DMS114 treated with DMSO at 0.1 percent for 48 hours (cell line): ENCODE data around the gene LAPTM5.

Experiments used
- DNase-seq: peaks from one replicate; lab custom pipeline; 2025; ENCODE audit not compliant: unreplicated experiment; lab: John Stamatoyannopoulos, UW

LAPTM5 gene

DNA sequence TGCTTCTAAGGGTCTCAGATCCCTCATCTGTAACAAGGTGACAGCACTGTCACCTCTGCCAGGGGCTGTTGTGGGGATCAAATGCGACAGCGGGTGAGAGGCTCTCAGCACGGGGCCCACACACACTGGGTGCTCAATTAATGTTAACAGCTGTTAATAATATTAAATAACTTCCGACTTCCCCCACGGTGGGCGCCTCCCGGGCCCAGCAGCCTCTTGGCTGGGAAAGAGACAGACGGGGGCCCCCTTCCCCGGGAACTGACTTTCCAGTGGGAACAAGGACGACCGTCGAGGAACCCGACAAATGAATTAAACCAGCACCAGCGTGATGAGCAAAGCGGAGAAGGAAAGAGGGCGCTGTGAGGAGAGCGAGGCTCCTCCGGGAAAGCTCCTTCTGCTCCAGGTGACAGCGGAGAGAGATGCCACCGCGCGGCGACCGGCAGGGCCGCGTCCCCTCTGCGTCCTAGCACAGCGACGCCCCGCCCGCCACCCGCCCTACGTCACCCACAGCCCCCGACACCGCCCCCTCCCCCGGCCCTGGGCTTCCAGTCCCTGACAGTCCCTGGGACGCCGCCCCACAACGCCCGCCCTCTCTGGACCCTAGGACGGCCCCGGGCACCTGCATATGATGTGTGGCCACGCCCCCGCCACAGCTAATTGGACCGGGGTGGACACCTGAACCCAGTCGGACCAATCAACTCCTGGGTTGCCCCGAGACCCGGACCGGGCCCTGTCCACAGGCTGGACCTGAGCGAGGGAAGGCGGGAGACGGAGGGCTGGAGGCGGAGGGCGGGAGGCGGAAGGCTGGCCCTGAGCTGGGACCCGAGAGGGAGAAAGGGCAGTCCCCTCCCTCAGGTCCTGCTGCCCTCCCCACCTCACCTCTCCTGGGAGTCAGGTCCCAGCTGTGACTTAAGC lies 72.4 kb downstream of the LAPTM5 start:
- DNase-seq: no peak

DNA sequence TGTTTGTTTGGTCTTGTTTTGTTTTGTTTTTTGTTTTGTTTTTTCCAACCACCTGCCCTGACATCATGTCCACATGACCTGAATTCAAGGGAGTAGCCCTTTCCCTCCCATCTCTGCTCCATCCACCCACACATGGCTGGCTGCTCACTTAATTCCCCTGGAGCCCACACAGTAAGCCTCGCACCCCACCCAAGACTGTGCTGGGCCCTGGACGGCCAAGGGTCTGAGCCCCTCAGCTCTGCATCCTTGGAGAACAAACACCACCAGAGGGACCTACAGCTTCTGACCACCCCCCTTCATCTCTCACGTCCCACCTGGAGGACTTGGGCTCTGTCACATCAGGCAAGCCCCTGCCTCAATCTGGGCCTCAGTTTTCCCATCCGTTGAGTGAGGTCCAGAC lies 73.3 kb downstream of the LAPTM5 start:
- DNase-seq: no peak

DNA sequence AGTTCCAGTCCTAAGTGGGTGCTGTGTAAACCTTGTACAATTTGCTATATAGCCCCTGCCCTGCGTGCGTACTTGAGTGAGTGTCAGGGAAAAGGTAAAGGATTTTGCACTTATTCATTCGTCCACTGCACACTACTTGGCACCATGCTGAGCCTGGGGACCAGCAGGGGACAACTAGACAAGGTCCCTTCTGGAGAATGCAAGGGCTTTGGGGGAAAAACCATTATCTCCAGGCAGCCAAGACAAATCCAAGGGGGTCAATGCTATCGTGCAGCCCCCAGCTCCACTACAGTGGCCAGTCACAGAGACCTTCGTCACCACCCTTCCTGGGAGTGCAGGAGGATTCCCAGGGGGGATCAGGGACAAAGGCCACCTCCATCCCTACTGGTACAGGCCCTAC lies 73.9 kb downstream of the LAPTM5 start:
- DNase-seq: no peak
